ENCODE results near the gene CPA1. TPM values are rescaled to one million over a fixed set of nuclear protein-coding genes. Genes with fewer than 3 reads are reported as not detected.

CPA1 gene
- total and polyA plus RNA-seq, 2 of the 4 experiments (the other 2 are of a cell fraction), result not detected

GRCh38 chr7:130380861-130381455 lies 664 bp downstream of the CPA1 start:
- 0 out of 2 replicates have a peak overlapping the region, but pooled peaks have one; percentile 69 for H3K14ac ChIP-seq (replicated peaks; ENCODE audit: low read depth, low read length)
- dilution Hi-C loops (cut with HindIII; ENCODE audit: low sequenced_read_pairs, unreplicated experiment), result no loop called here
- TF ChIP-seq CEBPB (IDR thresholded peaks at IDR 0.05; ENCODE audit: low read depth, low read length) (no peak), MAZ (IDR thresholded peaks at IDR 0.05; ENCODE audit: borderline replicate concordance, low read depth, low read length) (no peak), RAD21 (IDR thresholded peaks at IDR 0.05; ENCODE audit: low read length) (no peak), SMC3 (IDR thresholded peaks at IDR 0.05; ENCODE audit: low read depth, low read length) (no peak), CTCF (conservative IDR thresholded peaks at IDR 0.05; ENCODE audit: low read depth, low read length) (no peak), POLR2A (IDR thresholded peaks at IDR 0.05; ENCODE audit: low read depth, low read length) (no peak), RFX5 (IDR thresholded peaks at IDR 0.05; ENCODE audit: low read depth, low read length) (no peak), ELK1 (IDR thresholded peaks at IDR 0.05; ENCODE audit: borderline replicate concordance, low read depth, low read length) (no peak), MXI1 (IDR thresholded peaks at IDR 0.05; ENCODE audit: borderline replicate concordance, low read depth, low read length) (no peak), RCOR1 (IDR thresholded peaks at IDR 0.05; ENCODE audit: insufficient replicate concordance, low read length) (no peak), CHD1 (IDR thresholded peaks at IDR 0.05; ENCODE audit: low read depth, low read length) (no peak), BHLHE40 (IDR thresholded peaks at IDR 0.05; ENCODE audit: low read depth, low read length) (no peak), USF2 (IDR thresholded peaks at IDR 0.05; ENCODE audit: low read depth, low read length) (no peak), NFE2L2 (IDR thresholded peaks at IDR 0.05; ENCODE audit: low read depth, low read length) (no peak), MAFK (IDR thresholded peaks at IDR 0.05; ENCODE audit: low read depth, low read length) (no peak)

More at GRCh38 chr7:130380861-130381455, 664 bp downstream of the CPA1 start:
- intact Hi-C loops (cut with micrococcal nuclease) (no loop called here), in situ Hi-C loops (cut with MboI; ENCODE audit: low sequenced_read_pairs) (no loop called here)
- ATAC-seq (ENCODE audit: low read depth), result no peak
- Histone ChIP-seq H3K4ac (ENCODE audit: low read depth, low read length) (peak overlapping the region; percentile 86), H4K5ac (ENCODE audit: low read depth, low read length) (no peak overlapping the region), H3K9me1 (ENCODE audit: insufficient read depth, low read length) (0 out of 2 replicates have a peak, but pooled peaks cover 6% of the 10 kb centered on the region), H3K18ac (ENCODE audit: low read depth, low read length) (no peak overlapping the region; the same call in 1 of the 2 replicates), H3K27ac (ENCODE audit: insufficient read depth, low read length) (no peak overlapping the region), H3K56ac (ENCODE audit: extremely low read depth, insufficient read depth, low read length) (no peak overlapping the region), H3K4me3 (ENCODE audit: insufficient read depth, low read depth, low read length) (no peak overlapping the region), H4K91ac (ENCODE audit: insufficient read depth, low read depth, low read length) (no peak overlapping the region), H3K9ac (ENCODE audit: low read depth, low read length) (no peak overlapping the region), H3K9me3 (ENCODE audit: control insufficient read depth, insufficient read depth, low read length) (peaks cover 3% of the 10 kb centered on the region; the same call in 1 of the 2 replicates), H2BK15ac (ENCODE audit: low read depth, low read length) (no peak overlapping the region; the same call in 2 of the 3 replicates), H3K27me3 (ENCODE audit: control insufficient read depth, insufficient read depth, low read length) (no peaks in the 10 kb centered on the region), H2AK9ac (replicated peaks; ENCODE audit: low read depth, low read length, poor library complexity) (peak overlapping the region; percentile 82), H3K79me1 (ENCODE audit: low read depth in 1 of 2, low read length in 2 of 2) (no peaks in the 10 kb centered on the region), H4K20me1 (ENCODE audit: insufficient read depth, low read length) (no peaks in the 10 kb centered on the region), H2BK120ac (ENCODE audit: low read depth, low read length) (peak overlapping the region; percentile 42), H2BK5ac (ENCODE audit: low read depth, low read length, poor library complexity, severe bottlenecking) (no peak overlapping the region), H3K4me2 (ENCODE audit: low read depth, low read length) (no peak overlapping the region), H3K4me1 (ENCODE audit: control insufficient read depth, insufficient read depth, low read length) (peaks cover 11% of the 10 kb centered on the region), H2BK20ac (ENCODE audit: low read depth, low read length) (0 out of 2 replicates have a peak overlapping the region, but pooled peaks have one; percentile 75), H2AFZ (replicated peaks; ENCODE audit: low read length, poor library complexity) (peak overlapping the region; percentile 71), H3K36me3 (ENCODE audit: control insufficient read depth, insufficient read depth, low read length) (no peaks in the 10 kb centered on the region), H4K8ac (ENCODE audit: low read depth in 2 of 2, low read length in 2 of 2) (peak overlapping the region in 1 of 2 experiments; percentile 60; a peak in 1 of 4 replicates), H3K23ac (ENCODE audit: low read depth, low read length) (no peak overlapping the region), H2AK5ac (ENCODE audit: low read depth, low read length) (peak overlapping the region; percentile 69)
- WGBS, 2 experiments (ENCODE audit: extremely low coverage in 2 of 2, insufficient read length in 1 of 2), result 83% methylated on average over 1 of the region's 7 CpGs; no CpG with 5 or more reads in 1 of the 2 experiments
- no peak for DNase-seq
- CTCF ChIA-PET, result interaction anchor here (0.6 kb wide), 2 partner anchors 10 to 105 kb away, joined by 4 read pairs; no protein-coding TSS in a partner anchor
- POLR2A ChIA-PET (ENCODE audit: unreplicated experiment), result interaction anchor here (0.5 kb wide), 1 partner anchor 104 kb away, joined by 8 read pairs; no protein-coding TSS in a partner anchor
- BruUV-seq (replicated peaks), result no TSS peak

Measured in IMR-90 (cell line).